K562 (cell line): ENCODE data around the gene CCDC183. TPM values are rescaled to one million over a fixed set of nuclear protein-coding genes. Genes with fewer than 3 reads are reported as not detected.

Experiments used
- PHTF2 ChIP-seq: fragments of 250-450 bp; sonication (Bioruptor Pico); IDR thresholded peaks from 2 replicates; pipeline ENCODE4 v1.5.0; 2021; ENCODE audit warnings: mild to moderate bottlenecking
- polyA plus RNA-seq, 8 experiments: library from polyadenylated mRNA; depleted of rRNA in 4 of 8; stranded (reverse) in 5 of 8; unstranded in 3 of 8; fragments of >200 nt; fragmentation: Nextera tagmentation in 2 of 8; fragmentation: Illumina TruSeq in 1 of 8; extraction: Ambion mirVana in 2 of 8; extraction: Trizol in 1 of 8; gene quantifications; 2 replicates each; pipeline versions ENCODE4 v1.2.1 to v1.2.3, GENCODE V29; 2011 to 2014; ENCODE audit warnings: inconsistent platforms in 1 of 8, missing spikeins in 1 of 8
- total RNA-seq, 7 experiments: library from RNA; depleted of rRNA in 6 of 7; stranded (reverse); fragments of >200 nt in 6 of 7; fragmentation: Illumina TruSeq in 2 of 7; extraction: Trizol in 2 of 7; gene quantifications; 2 replicates each; pipeline versions ENCODE4 v1.2.1 to v1.2.3, GENCODE V29; 2011 to 2021; ENCODE audit warnings: low replicate concordance in 1 of 7
- TF ChIP-seq, protein P1 (sequence below), 2 experiments: fragments of 450-650 bp; IDR thresholded peaks; 2 replicates each; pipeline ENCODE4 v1.6.1; 2016; ENCODE audit warnings: mild to moderate bottlenecking in 2 of 2, borderline replicate concordance in 1 of 2, low read depth in 1 of 2, moderate library complexity in 1 of 2

Gene CCDC183
- total and polyA plus RNA-seq, 9 of the 15 experiments (the other 6 are each of a cell fraction or from before 2014, with no cell fraction given) = 0.21 to 0.60 (median 0.29) TPM; not detected in 4

DNA sequence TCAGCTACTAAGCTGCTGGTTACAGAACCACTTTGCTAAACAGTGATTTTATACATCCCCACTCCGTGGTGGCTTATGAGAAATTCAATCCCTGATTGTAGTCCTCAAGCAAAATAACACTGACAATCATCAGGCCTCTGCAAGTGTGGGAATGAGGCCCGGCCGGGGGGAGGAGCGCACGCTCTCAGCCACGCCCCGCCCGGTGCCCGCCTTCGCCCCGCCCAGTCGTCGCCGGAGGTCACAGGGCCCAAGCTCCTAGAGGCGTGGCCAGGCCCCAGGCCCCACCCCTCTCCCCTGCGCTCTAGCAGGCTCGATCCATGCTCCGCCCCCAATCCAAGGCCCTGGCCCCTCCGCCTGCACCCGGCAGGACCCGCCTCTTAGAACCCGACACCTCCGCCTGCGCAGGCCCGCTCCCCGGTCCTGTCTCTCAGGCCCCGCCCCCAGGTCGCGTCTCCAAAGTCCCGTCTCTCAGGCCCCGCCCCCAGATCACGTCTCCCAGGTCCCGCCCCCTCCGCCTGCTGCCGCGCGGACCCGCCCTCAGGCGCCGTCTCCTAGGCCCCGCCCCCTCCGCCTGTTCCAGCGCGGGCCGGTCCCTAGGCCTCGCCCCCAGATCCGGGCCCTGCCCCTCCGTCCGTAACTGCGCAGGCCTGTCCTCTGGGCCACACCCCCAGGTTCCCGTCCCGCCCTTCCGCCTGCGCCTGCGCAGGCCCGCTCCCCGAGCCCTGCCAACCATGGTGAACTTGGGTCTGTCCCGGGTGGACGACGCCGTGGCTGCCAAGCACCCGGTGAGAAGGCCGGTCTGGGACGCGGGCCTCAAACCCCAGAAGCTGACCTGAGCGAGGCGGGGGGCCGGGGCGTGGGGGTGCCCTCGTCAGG lies 5.3 kb upstream of the CCDC183 start, which contains the start of gene TMEM141 (continued):
- TF ChIP-seq PHTF2 (CRISPR knock-in tag) = no peak
- TF ChIP-seq, protein P1, sequence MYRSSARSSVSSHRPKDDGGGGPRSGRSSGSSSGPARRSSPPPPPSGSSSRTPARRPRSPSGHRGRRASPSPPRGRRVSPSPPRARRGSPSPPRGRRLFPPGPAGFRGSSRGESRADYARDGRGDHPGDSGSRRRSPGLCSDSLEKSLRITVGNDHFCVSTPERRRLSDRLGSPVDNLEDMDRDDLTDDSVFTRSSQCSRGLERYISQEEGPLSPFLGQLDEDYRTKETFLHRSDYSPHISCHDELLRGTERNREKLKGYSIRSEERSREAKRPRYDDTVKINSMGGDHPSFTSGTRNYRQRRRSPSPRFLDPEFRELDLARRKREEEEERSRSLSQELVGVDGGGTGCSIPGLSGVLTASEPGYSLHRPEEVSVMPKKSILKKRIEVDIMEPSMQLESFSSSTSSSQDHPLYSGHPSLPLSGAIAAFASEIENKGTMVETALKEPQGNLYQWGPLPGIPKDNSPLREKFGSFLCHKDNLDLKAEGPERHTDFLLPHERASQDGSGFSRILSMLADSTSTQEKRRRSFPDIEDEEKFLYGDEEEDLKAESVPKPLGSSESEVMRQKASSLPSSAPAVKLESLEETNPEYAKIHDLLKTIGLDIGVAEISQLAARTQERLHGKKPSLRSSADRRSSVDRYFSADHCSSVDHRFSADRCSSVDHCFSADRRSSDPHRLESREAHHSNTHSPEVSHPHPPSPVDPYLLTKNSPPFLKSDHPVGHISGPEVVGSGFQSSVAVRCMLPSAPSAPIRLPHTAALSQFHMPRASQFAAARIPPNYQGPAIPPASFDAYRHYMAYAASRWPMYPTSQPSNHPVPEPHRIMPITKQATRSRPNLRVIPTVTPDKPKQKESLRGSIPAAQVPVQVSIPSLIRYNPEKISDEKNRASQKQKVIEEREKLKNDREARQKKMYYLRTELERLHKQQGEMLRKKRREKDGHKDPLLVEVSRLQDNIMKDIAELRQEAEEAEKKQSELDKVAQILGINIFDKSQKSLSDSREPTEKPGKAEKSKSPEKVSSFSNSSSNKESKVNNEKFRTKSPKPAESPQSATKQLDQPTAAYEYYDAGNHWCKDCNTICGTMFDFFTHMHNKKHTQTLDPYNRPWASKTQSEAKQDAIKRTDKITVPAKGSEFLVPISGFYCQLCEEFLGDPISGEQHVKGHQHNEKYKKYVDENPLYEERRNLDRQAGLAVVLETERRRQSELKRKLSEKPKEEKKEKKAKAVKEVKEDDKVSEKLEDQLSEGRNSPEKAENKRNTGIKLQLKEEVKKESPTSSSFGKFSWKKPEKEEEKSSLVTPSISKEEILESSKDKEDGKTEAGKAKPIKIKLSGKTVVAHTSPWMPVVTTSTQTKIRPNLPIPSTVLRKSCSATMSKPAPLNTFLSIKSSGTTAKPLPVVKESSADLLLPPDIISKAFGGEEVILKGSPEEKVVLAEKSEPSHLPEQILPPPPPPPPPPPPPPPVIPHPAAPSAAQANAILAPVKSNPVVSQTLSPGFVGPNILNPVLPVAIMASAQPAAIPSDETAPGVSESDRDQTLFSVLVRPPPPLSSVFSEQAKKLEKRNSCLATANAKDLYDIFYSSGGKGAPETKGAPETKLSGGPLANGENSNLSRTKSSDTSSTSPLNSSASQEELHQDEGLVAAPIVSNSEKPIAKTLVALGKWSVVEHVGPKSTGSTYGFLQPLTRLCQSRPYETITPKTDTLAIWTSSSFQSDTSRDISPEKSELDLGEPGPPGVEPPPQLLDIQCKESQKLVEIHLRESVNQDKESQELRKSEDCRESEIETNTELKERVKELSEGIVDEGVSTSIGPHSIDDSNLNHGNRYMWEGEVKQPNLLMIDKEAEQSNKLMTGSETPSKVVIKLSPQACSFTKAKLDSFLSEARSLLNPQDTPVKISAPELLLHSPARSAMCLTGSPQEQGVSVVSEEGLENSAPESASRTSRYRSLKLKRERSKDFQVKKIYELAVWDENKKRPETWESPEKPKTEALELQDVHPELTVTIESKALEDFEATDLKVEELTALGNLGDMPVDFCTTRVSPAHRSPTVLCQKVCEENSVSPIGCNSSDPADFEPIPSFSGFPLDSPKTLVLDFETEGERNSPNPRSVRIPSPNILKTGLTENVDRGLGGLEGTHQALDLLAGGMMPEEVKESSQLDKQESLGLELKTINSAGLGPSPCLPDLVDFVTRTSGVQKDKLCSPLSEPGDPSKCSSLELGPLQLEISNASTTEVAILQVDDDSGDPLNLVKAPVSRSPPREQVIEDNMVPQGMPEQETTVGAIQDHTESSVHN (IDR thresholded peaks at IDR 0.05; ENCODE audit: borderline replicate concordance in 1 of 2, low read depth in 1 of 2) = no peak
